ENCODE data around the gene NR4A1.
"Not testable (repeated sequence)": the region's sequence is repeated elsewhere in the genome, so short reads cannot be mapped to it uniquely, and the experiment has no call there.

NR4A1 gene

GRCh38 chr12:52097045-52097666, 45.9 kb downstream of the NR4A1 start:
- no peak for DNase-seq (ENCODE audit: low read depth)

- DNase-seq (ENCODE audit: low read depth), result not testable (repeated sequence)
These were observed 53.3 kb downstream of the NR4A1 start for GRCh38 chr12:52104431-52105089.

All from CMK (cell line).